ENCODE data around the gene CCDC87. TPM values are rescaled to one million over a fixed set of nuclear protein-coding genes. Genes with fewer than 3 reads are reported as not detected.

The CCDC87 gene, protein sequence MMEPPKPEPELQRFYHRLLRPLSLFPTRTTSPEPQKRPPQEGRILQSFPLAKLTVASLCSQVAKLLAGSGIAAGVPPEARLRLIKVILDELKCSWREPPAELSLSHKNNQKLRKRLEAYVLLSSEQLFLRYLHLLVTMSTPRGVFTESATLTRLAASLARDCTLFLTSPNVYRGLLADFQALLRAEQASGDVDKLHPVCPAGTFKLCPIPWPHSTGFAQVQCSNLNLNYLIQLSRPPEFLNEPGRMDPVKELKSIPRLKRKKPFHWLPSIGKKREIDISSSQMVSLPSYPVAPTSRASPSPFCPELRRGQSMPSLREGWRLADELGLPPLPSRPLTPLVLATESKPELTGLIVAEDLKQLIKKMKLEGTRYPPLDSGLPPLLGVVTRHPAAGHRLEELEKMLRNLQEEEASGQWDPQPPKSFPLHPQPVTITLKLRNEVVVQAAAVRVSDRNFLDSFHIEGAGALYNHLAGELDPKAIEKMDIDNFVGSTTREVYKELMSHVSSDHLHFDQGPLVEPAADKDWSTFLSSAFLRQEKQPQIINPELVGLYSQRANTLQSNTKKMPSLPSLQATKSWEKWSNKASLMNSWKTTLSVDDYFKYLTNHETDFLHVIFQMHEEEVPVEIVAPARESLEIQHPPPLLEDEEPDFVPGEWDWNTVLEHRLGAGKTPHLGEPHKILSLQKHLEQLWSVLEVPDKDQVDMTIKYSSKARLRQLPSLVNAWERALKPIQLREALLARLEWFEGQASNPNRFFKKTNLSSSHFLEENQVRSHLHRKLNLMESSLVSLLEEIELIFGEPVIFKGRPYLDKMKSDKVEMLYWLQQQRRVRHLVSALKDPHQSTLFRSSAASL
- 0.29 and 0.44 TPM in 2 replicates for total RNA-seq

GRCh38 chr11:66592457-66593302 lies at the start of gene CCDC87, which contains the start of gene CCS:
Gene CCDC87, minus strand, starts transcription at chr11:66593063. Its CDS starts 48 bp downstream, at chr11:66593015.
Gene CCS, plus strand, starts transcription at chr11:66593185. Its CDS starts 77 bp downstream, at chr11:66593262.

DNA sequence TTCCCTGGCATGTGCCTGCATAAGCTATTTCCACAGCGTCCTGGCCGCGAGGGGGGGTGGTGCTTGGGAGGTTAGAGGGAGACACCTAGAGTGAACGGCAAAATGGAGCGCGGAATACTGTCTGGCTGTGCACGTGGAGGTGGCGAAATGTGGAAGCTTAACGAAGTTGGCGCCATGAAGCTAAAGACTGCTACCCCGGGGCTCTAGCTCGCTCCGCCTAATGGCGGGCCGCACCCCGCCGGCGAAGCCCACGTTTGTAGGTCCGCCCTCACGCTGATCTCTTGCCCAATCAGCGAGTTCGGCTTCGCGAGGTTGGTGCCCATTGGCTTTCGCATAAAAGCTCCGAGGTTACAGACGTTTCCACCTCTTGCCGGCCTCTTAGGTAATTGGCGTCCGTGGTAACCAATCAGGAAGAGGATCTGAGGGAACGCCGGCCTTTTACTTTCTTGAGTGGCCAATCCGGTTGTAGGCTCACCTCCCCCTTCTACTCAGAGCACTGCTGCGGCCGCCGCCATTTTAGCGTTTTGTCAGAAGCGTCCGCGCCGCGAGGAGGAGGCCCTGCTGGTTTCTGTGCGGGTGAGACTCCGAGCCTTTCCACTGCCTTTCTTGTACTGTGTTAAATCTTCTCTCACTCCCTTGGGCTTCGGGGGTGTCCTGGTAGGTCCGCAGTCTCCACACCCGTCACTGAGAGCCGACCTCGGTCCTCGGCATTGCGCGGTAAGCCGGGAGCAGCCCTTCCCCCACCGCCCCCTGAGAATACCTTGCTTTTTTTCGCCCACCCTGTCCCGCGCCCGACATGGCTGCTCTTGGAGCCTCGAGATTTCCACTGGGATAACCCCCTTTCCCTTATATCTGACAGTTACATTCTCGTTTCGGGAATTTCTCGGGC lies 45.6 kb upstream of the CCDC87 start, which contains the start of gene RBM4:
RBM4 (plus strand) TSS at position 527 of the 889 bp plus-strand sequence. CDS start 1,009 bp downstream, outside the sequence.

GRCh38 chr11:66616379-66617154 lies 23.7 kb upstream of the CCDC87 start, which contains the start of gene RBM14:
Gene RBM14, plus strand, starts transcription at chr11:66616630. Its CDS starts 91 bp downstream, at chr11:66616721.

GRCh38 chr11:66568124-66568916 lies 24.5 kb downstream of the CCDC87 start, which contains the start of gene CTSF:
Gene CTSF, minus strand, starts transcription at chr11:66568606. Its CDS starts 120 bp downstream, at chr11:66568486.

DNA sequence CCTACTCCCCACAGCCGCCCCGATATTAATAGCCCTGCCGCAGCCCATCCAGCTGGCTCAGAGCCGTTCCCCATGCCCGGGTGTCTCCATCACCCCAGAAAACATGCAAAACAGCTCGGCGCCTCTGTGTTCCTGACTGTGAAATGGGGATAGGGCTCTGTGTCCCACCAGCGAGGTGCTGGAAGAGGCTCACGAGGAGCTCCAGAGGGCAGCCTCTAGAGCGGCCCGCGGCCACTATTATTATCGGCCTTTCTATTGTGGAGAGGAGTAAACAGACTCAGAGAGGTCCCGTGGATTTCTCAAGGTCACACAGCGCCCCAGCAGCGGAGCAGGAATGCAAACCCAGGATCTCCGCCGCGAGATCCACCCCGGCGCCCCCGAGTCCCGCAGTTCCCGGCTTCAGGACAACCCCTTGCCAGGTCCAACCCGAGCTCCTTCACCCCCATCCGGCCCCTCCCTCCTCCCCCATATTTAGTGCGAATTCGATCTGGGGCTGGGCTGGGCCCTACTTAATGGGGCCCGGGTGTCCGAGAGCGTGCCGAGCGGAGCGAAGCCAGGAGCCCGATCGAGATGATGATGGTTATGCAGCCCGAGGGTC lies 46.4 kb downstream of the CCDC87 start, which contains the start of gene ACTN3:
ACTN3 (plus strand) TSS at position 536 of the 598 bp plus-strand sequence; CDS start at position 571, 35 bp downstream.

DNA sequence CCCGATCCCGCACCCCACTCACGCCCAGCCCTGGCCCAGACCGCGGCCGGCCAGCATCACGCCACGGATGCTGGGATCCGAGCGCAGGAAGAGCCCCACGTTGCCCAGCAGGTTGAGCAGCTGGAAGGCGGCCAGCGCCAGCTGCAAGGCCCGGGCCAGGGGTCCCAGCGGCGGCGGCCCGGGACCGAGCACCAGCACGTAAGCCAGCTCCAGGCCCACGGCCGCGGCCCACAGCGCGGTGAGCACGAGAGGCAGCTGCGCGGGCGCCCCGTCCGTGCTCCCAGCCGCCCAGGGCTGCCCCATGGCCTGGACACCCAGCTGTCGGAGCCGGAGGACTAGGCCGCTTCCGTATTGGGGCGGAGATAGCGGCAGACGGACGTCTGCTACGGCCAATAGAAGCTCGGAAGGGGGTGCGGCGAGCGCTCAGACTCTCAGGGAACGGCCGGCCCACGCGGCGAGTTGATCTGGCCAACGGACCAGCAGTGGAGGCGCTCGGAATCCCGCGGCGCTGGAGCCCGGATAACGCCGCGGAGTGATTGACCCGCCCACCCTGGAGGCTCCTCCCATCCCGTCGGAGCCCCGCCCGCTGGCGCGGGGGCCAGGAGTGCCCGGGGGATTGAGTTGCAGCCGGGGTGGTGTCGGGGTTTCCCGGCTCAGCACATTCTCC lies 47.0 kb downstream of the CCDC87 start, which contains the start of gene ZDHHC24:
ZDHHC24 (minus strand) TSS at position 348 of the 667 bp plus-strand sequence; CDS start at position 303, 45 bp downstream.

Small RNA genes within 50 kb of the gene (small RNA-seq; reads per million reads assigned to genes)
- gene RNU4-39P (ENCODE audit: low replicate concordance) = 0.16 reads per million

Other genes starting within 250 kb of the CCDC87 start
- 70.5 and 75.3 TPM in 2 replicates for gene BRMS1, start 248.0 kb downstream of the CCDC87 start, total RNA-seq
- 28.8 and 30.0 TPM in 2 replicates for gene B4GAT1, start 245.4 kb downstream of the CCDC87 start, total RNA-seq
- gene SLC29A2, start 221.3 kb downstream of the CCDC87 start, total RNA-seq = 0.29 and 0.44 TPM in 2 replicates
- gene NPAS4, start 172.0 kb downstream of the CCDC87 start, total RNA-seq = not detected in 2 replicates
- 30.9 and 41.1 TPM in 2 replicates for gene MRPL11, start 154.2 kb downstream of the CCDC87 start, total RNA-seq
- gene PELI3, start 126.2 kb downstream of the CCDC87 start, total RNA-seq = 11.4 and 11.9 TPM in 2 replicates
- 41.8 and 61.1 TPM in 2 replicates for gene DPP3, start 112.6 kb downstream of the CCDC87 start, total RNA-seq
- 29.1 and 34.4 TPM in 2 replicates for gene BBS1, start 82.4 kb downstream of the CCDC87 start, total RNA-seq
- gene ZDHHC24, start 47.0 kb downstream of the CCDC87 start, total RNA-seq = 11.3 and 12.0 TPM in 2 replicates
- gene ACTN3, start 46.2 kb downstream of the CCDC87 start, total RNA-seq = not detected in 2 replicates
- gene CTSF, start 24.5 kb downstream of the CCDC87 start, total RNA-seq = 12.7 and 19.0 TPM in 2 replicates
- gene CCS, start 122 bp upstream of the CCDC87 start, total RNA-seq = 23.6 and 32.2 TPM in 2 replicates
- gene RBM14, start 23.6 kb upstream of the CCDC87 start, total RNA-seq = 14.4 and 53.5 TPM in 2 replicates
- 90.1 and 106 TPM in 2 replicates for gene RBM4, start 45.6 kb upstream of the CCDC87 start, total RNA-seq
- 15.3 and 20.3 TPM in 2 replicates for gene RBM4B, start 84.8 kb upstream of the CCDC87 start, total RNA-seq
- gene SPTBN2, start 136.2 kb upstream of the CCDC87 start, total RNA-seq = 0.14 and 0.66 TPM in 2 replicates